ENCODE results near the gene DSTYK. TPM values are rescaled to one million over a fixed set of nuclear protein-coding genes. Genes with fewer than 3 reads are reported as not detected.
"Not testable (repeated sequence)": the region's sequence is repeated elsewhere in the genome, so short reads cannot be mapped to it uniquely, and the experiment has no call there.

The DSTYK gene
- total RNA-seq, 2 donors from 2014 or later, result 6.5 to 8.6 TPM

DNA sequence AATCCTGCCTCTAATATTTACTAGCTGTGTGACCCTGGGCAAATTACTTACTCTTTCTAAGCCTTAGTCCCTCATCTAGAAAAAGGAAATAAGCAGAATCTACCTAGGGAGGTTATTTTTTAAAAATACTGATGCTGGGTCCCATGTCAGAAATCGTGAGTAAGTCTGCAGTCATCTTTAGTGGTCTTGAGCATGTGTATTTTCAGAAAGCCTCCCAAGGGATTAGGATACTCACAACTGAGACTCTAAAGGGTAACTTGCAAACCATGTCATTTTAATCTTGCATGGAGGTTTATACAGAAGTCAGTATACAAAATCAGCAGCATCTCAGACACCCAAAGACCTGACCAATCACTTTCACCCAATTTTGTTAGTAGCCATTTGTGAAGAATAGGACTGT lies 43.2 kb downstream of the DSTYK start:
- H3K4me1 ChIP-seq, result no peaks in the 10 kb centered on the region
- no peak for TF ChIP-seq POLR2A (IDR thresholded peaks at IDR 0.05)
- TF ChIP-seq, protein P1, sequence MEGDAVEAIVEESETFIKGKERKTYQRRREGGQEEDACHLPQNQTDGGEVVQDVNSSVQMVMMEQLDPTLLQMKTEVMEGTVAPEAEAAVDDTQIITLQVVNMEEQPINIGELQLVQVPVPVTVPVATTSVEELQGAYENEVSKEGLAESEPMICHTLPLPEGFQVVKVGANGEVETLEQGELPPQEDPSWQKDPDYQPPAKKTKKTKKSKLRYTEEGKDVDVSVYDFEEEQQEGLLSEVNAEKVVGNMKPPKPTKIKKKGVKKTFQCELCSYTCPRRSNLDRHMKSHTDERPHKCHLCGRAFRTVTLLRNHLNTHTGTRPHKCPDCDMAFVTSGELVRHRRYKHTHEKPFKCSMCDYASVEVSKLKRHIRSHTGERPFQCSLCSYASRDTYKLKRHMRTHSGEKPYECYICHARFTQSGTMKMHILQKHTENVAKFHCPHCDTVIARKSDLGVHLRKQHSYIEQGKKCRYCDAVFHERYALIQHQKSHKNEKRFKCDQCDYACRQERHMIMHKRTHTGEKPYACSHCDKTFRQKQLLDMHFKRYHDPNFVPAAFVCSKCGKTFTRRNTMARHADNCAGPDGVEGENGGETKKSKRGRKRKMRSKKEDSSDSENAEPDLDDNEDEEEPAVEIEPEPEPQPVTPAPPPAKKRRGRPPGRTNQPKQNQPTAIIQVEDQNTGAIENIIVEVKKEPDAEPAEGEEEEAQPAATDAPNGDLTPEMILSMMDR (IDR thresholded peaks at IDR 0.05), result no peak
- no peak overlapping the region for H3K4me3 ChIP-seq
- no peaks in the 10 kb centered on the region for H3K9me3 ChIP-seq
- intact Hi-C loops (cut with DNase I), result no loop called here
- no peaks in the 10 kb centered on the region for H3K27me3 ChIP-seq
- ATAC-seq (no peak), DNase-seq (no peak)
- no peaks in the 10 kb centered on the region for H3K36me3 ChIP-seq (replicated peaks in 1 of 2; ENCODE audit: insufficient read depth in 1 of 2, low read depth in 2 of 2)
- H3K27ac ChIP-seq, result no peak overlapping the region
- 29 to 81% methylated on average over 1 of the region's 1 CpG for WGBS, 2 donors

- TF ChIP-seq POLR2A (IDR thresholded peaks at IDR 0.05), result no peak
- TF ChIP-seq, protein P1 (IDR thresholded peaks at IDR 0.05), result no peak
- 89 to 100% methylated on average over 1 of the region's 1 CpG for WGBS, 2 donors
Observed at GRCh38 chr1:205162301-205162700, 49.2 kb downstream of the DSTYK start.

DNA sequence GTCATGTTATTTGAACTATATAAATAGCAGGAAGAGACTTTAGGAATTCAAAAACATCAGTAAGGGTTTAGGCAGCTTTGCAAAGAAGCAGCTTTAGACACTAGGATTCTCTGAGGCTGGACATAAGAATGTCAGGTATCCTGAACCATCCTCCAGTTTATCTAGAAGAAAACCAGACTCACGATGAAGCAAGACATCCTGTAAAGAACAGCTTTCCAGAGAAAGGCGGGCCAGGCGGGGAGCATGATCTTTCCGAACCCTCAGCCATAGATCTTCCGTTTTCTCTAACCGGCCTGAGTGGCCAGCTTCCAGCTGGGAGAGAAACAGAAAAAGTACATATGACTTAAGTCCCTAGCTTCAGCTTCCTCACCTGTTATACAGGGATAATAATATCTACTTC lies 50.4 kb downstream of the DSTYK start:
- H3K27me3 ChIP-seq, result no peaks in the 10 kb centered on the region
- DNase-seq (no peak), ATAC-seq (no peak)
- peaks cover 0 to 12% (median 0%) of the 10 kb centered on the region in 3 donors for H3K9me3 ChIP-seq
- intact Hi-C loops (cut with DNase I), result no loop called here
- TF ChIP-seq, protein P1 (IDR thresholded peaks at IDR 0.05), result no peak
- no peak for TF ChIP-seq POLR2A (IDR thresholded peaks at IDR 0.05)
- H3K4me3 ChIP-seq, result no peak overlapping the region
- no peak overlapping the region for H3K27ac ChIP-seq
- 91 to 94% methylated on average over 6 of the region's 6 CpGs for WGBS, 2 donors
- H3K4me1 ChIP-seq, result no peaks in the 10 kb centered on the region
- H3K36me3 ChIP-seq (replicated peaks in 1 of 2; ENCODE audit: insufficient read depth in 1 of 2, low read depth in 2 of 2), result peaks cover 12 to 23% of the 10 kb centered on the region in 2 donors

More at GRCh38 chr1:205162301-205162700, 49.2 kb downstream of the DSTYK start:
- H3K4me3 ChIP-seq, result no peak overlapping the region
- H3K9me3 ChIP-seq, result no peaks in the 10 kb centered on the region
- intact Hi-C loops (cut with DNase I), result no loop called here
- ATAC-seq (no peak), DNase-seq (no peak)
- no peak overlapping the region for H3K27ac ChIP-seq
- H3K36me3 ChIP-seq (replicated peaks in 1 of 2; ENCODE audit: insufficient read depth in 1 of 2, low read depth in 2 of 2), result peaks cover under 1 to 15% of the 10 kb centered on the region in 2 donors
- no peaks in the 10 kb centered on the region for H3K27me3 ChIP-seq
- H3K4me1 ChIP-seq, result no peaks in the 10 kb centered on the region

DNA sequence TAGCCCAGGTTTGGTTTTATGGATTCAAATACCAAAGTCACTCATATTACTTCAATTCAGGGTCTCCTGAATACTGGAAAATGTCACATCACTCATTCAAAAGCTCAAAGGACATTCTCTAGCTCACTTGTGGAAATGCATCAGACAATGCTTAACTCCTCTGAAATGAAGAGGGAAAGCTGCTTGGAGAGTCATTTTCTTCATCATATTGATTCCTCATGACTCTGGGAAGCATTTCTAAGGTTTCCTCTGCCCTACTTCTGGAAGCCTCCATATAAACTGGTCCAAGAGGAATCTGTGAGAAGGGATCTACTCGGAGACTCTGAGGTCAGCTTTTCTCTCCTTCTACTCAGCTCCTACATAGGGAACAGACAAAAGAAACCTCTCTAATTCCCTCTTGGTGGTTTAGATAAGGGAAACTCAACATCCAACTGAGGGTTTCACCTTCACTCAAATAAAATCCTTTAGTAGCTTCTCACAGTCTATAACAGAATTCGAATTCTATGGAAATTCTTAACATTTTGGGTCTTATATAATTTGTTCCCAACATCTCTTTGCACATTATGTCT lies 53.4 kb downstream of the DSTYK start:
- H3K9me3 ChIP-seq, result peaks cover 0 to 16% (median 0%) of the 10 kb centered on the region in 3 donors
- H3K36me3 ChIP-seq (replicated peaks in 1 of 2; ENCODE audit: insufficient read depth in 1 of 2, low read depth in 2 of 2), result peaks cover 19 to 26% of the 10 kb centered on the region in 2 donors

GRCh38 chr1:205155665-205156377 lies 55.7 kb downstream of the DSTYK start:
- H3K4me1 ChIP-seq; intact Hi-C loops (cut with DNase I); H3K27ac ChIP-seq; H3K27me3 ChIP-seq; DNase-seq; ATAC-seq; H3K4me3 ChIP-seq: not testable (repeated sequence)
- peaks cover 19 to 23% of the 10 kb centered on the region in 2 donors for H3K36me3 ChIP-seq (replicated peaks in 1 of 2; ENCODE audit: insufficient read depth in 1 of 2, low read depth in 2 of 2)
- WGBS, 2 donors, result 82 to 100% methylated on average over 3 of the region's 3 CpGs
- H3K9me3 ChIP-seq, result peaks cover 0 to 16% (median 0%) of the 10 kb centered on the region in 3 donors

More for the DNA sequence above, 53.4 kb downstream of the DSTYK start:
- ATAC-seq, result no peak
- intact Hi-C loops (cut with DNase I), result no loop called here
- no peak overlapping the region for H3K4me3 ChIP-seq
- H3K27ac ChIP-seq, result no peak overlapping the region
- H3K4me1 ChIP-seq, result no peaks in the 10 kb centered on the region
- TF ChIP-seq POLR2A (IDR thresholded peaks at IDR 0.05), result no peak
- TF ChIP-seq, protein P1 (IDR thresholded peaks at IDR 0.05), result no peak
- WGBS, 2 donors, result 80 to 89% methylated on average over 2 of the region's 2 CpGs
- no peak for DNase-seq
- H3K27me3 ChIP-seq, result no peaks in the 10 kb centered on the region

Measured in body of pancreas (tissue), 4 donors.